GM19397 (cell line): ENCODE data around the gene ZNF25.
"Not testable (repeated sequence)": the region's sequence is repeated elsewhere in the genome, so short reads cannot be mapped to it uniquely, and the experiment has no call there.

Experiments
- ATAC-seq: cut with Tn5 transposase; IDR thresholded peaks from one replicate; pipeline ENCODE4 v1.9.1; 2021; ENCODE audit warnings: mild to moderate bottlenecking, moderate library complexity; ENCODE audit not compliant: unreplicated experiment

ZNF25 gene

GRCh38 chr10:37948210-37948609 lies 28.2 kb downstream of the ZNF25 start:
- ATAC-seq: no peak

- ATAC-seq: no peak
These were observed 28.9 kb downstream of the ZNF25 start for GRCh38 chr10:37947526-37947925.

- no peak for ATAC-seq
These were observed 38.6 kb downstream of the ZNF25 start for GRCh38 chr10:37937864-37938263.

- no peak for ATAC-seq
These were observed 41.7 kb downstream of the ZNF25 start for GRCh38 chr10:37934791-37935190.

GRCh38 chr10:37930423-37930822 lies 46.0 kb downstream of the ZNF25 start:
- no peak for ATAC-seq

- not testable (repeated sequence) for ATAC-seq
These were observed 68.3 kb downstream of the ZNF25 start for GRCh38 chr10:37908165-37908564.

GRCh38 chr10:37906382-37906781 lies 70.1 kb downstream of the ZNF25 start:
- no peak for ATAC-seq
